ENCODE results near the gene EFNB3.

DNA sequence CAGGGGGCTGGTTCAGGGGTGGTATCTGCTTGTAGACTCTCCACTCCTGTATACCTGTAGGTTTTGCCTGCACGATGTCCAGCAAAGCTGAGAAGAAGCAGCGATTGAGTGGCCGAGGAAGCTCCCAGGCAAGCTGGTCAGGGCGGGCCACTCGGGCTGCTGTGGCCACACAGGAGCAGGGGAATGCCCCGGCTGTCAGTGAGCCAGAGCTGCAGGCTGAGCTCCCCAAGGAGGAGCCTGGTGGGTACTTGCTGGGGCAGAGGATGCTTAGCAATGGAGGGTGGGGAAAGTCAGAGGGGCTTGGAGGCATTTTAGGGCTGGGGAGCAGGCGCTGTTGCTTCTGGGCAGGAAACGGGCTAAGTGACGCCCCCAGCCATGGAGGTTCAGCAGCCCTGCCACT lies 14.7 kb downstream of the EFNB3 start:
- TF ChIP-seq YY1 (IDR thresholded peaks at IDR 0.05; ENCODE audit: insufficient read depth, insufficient read length): no peak
- TF ChIP-seq ZNF274 (IDR thresholded peaks at IDR 0.05; ENCODE audit: low read depth, low read length): no peak
- no peak for TF ChIP-seq SUZ12 (IDR thresholded peaks at IDR 0.05; ENCODE audit: extremely low read depth, insufficient read depth, insufficient read length)

Data from NT2/D1 (cell line).